HG02870 (cell line): ENCODE measurements around the gene IL13.

ENCODE experiments used
- ATAC-seq: cut with Tn5 transposase; IDR thresholded peaks from one replicate; pipeline ENCODE4 v1.9.1; 2021; ENCODE audit warnings: mild to moderate bottlenecking, moderate library complexity; ENCODE audit not compliant: unreplicated experiment

Gene IL13

DNA sequence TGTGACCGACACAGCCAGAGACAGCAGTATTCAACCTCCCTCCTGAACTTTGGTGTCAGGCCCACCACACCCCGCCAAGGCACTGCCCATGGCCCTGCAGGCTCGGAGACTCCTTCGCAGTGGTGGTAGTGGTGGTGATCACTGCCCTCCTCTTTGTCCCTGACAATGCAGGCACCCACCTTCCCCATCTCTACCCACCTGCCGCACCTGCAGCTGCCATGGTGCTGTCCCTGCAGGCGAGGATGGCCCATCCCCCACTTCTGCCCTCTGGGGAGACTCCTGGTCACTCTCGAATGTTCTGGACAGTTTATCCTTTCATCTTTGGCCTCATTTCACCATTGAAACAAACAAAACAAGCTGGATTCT, 11.5 kb downstream of the IL13 start:
- ATAC-seq: no peak

- no peak for ATAC-seq
Measured at GRCh38 chr5:132669966-132670882, 12.3 kb downstream of the IL13 start.

- no peak for ATAC-seq
Measured at GRCh38 chr5:132671000-132671399, 13.0 kb downstream of the IL13 start.

DNA sequence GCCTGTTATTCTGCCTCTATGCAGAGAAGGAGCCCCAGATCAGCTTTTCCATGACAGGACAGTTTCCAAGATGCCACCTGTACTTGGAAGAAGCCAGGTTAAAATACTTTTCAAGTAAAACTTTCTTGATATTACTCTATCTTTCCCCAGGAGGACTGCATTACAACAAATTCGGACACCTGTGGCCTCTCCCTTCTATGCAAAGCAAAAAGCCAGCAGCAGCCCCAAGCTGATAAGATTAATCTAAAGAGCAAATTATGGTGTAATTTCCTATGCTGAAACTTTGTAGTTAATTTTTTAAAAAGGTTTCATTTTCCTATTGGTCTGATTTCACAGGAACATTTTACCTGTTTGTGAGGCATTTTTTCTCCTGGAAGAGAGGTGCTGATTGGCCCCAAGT, 15.5 kb downstream of the IL13 start:
- no peak for ATAC-seq

GRCh38 chr5:132673939-132674630, 16.1 kb downstream of the IL13 start, which contains the start of gene IL4:
Gene IL4, plus strand, starts transcription at chr5:132673989. Its CDS starts 62 bp downstream, at chr5:132674051.
- ATAC-seq: no peak

DNA sequence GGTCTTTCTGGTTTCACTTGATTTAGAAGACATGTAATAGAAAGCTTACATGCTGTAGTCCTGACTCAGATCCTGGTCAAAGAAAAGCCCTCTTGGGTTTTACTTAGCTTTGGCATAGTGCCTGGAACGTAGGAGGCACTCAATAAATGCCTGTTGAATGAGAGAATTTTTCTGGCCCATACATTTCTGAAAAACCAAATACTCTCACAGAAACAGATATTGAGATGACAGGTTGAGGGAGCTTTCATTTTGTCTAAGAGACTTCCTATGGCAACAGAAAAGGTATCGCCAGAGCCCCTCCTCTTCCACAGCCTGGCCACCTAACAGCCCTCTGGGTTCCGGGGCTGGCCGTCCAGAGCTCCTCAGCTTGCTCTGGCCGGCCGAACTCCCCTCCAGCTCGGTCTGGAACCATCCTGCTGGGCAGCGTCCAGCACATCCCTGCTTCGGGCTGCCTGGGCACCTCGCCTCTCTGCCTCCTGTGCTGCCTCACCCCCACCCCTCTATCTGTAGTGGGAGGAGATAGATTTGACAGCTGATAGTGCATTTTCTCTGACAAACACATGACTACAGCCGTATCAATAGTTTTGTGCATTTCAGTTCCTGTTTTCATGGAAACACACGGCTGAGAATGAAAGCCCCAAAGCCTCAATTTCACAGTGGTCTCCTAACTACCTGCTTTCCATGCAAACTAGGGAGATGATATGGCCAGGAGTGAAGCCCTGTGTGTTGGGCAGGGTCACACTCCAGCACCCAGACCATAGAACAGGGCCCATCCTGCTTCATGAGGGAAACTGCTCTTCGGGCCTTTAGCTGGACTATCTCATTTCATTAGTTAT, 16.9 kb downstream of the IL13 start:
- peak; percentile 78 for ATAC-seq

GRCh38 chr5:132675936-132676689, 18.1 kb downstream of the IL13 start:
- ATAC-seq: no peak

GRCh38 chr5:132677191-132677590, 19.2 kb downstream of the IL13 start:
- no peak for ATAC-seq

DNA sequence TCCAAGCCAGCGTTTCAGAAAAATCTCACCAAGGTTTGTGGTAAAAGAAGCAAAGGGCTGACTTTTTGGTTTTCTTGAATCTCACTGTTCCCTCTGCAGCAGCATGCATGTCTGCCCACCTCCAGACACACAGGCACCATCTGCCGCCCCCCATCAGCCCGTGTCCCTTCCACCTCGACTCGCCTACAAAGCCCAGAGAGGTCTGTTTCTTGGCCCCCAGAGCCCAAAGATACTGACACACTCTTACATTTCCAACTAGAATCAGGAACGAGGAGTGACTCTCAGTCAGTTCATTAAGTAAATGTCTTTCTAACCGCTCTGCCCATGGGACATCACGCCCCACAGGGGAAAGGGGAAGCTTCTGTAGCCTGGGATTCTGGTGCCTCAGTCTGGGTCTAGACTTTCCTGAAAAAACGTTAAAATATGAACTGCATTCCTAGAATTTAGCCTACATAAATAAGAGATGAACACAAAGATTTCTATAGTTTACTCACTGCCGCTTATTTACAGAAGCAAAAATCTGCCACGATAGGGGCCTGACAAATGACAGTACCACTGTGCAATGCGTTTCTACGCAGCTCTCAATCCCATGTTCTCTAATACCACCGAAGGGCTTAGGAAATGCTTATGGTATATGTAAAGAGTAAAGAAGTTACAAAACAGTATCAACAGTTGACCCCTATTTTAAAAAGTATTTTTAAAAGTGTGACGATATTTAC, 19.9 kb downstream of the IL13 start:
- ATAC-seq: no peak

- no peak for ATAC-seq
Measured at GRCh38 chr5:132678735-132679134, 20.8 kb downstream of the IL13 start.

DNA sequence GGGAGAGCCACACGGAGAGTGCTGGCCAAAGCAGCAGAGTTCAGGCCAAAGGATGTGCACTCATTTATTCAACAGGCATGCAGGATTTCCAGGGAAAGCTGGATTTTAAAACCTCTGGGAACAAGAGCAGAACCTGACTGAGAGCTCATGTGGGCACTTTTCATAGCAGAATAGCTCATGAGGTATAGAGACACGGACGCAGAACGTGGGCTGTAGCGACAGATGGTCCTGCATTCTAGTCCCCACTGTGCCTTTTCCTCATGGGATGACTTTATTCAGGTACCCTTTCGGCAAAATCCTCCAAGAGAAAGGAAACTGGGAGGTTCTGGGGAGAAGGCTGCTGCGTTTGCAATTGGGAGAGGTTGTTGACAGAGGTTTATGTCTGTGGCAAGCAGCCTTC, 21.2 kb downstream of the IL13 start:
- ATAC-seq: no peak

GRCh38 chr5:132679717-132680380, 21.9 kb downstream of the IL13 start:
- no peak for ATAC-seq

GRCh38 chr5:132680780-132681475, 23.0 kb downstream of the IL13 start:
- ATAC-seq: no peak

- ATAC-seq: no peak
Measured at GRCh38 chr5:132681476-132681831, 23.5 kb downstream of the IL13 start.

DNA sequence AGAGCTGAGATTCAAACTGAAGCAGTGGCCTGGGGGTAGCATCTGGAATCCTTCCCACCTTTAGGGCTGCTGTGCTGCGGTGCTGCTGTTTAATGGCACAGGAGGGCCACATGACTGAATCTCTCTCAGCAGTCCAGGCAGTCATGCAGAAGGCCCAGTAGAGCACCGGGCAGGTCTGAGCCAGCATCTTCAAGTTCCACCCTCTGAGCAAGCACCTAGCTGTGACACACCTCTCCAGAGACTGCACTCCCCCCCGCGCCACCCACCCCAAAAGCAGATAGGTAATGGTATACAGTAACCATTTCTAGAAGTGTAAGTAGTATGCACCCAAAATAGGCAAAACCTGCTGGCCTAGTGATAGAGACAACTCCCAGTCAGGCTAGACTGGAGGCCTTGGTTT, 24.0 kb downstream of the IL13 start:
- ATAC-seq: no peak

DNA sequence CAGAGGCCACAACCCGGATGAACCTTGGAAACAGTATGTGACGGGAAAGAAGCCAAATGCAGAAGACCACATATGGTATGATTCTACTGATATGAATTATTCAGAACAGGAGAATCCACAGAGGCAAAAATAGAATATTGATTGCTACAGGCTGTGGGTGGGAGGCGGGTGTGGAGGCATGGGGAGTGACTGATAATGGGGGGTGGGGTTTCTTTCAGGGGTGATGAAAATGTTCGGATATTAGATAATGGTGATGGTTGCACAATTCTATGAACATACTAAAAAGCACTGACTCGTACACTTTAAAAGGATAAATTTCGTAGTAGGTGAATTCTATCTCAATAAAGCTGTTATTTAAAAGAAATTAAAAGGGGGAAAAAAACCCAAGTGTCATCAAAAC, 26.5 kb downstream of the IL13 start:
- ATAC-seq: no peak

DNA sequence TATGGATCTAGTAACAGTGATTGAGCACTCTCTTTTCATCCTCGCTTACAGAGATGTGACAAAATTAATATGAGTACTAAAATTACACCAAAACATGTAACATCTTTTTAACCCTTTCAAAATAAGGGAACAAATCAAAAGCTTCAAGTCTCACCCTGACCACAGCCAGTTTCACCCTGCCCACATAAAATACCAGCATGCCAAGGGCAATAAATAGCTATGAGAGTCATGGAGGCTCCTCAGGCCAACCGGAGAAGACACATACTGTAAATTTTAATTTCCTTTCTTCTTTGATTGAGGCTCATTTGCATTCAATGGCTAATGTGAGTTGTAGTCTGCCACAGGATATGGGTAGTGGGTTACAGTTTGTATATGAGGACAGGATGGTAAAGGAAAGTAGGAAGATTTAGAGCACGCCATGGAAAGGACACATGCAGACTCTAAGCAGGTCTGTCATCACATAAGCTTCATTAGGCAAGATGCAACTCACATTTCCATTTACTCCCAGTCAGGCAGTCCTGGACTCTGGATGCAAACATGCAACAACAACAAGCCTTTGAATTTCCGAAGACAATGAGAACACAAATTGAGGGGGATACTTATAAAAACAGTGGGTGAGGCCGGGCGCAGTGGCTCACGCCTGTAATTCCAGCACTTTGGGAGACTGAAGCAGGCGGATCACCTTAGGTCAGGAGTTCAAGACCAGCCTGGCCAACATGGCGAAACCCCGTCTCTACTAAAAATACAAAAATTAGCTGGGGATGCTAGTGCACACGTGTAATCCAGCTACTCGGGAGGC, 27.1 kb downstream of the IL13 start:
- no peak for ATAC-seq

GRCh38 chr5:132686193-132686592, 28.2 kb downstream of the IL13 start:
- no peak for ATAC-seq
